GM12872 (cell line): Measurements from ENCODE around the gene ALK.

Experiments used
- TF ChIP-seq, protein P1 (sequence below): IDR thresholded peaks from 3 replicates; pipeline ENCODE4 v1.5.1; 2011; ENCODE audit warnings: low read depth, mild to moderate bottlenecking, low read length, moderate library complexity; ENCODE audit not compliant: insufficient read depth

The ALK gene

GRCh38 chr2:29881089-29881730 is 40.2 kb downstream of the ALK start:
- TF ChIP-seq, protein P1, sequence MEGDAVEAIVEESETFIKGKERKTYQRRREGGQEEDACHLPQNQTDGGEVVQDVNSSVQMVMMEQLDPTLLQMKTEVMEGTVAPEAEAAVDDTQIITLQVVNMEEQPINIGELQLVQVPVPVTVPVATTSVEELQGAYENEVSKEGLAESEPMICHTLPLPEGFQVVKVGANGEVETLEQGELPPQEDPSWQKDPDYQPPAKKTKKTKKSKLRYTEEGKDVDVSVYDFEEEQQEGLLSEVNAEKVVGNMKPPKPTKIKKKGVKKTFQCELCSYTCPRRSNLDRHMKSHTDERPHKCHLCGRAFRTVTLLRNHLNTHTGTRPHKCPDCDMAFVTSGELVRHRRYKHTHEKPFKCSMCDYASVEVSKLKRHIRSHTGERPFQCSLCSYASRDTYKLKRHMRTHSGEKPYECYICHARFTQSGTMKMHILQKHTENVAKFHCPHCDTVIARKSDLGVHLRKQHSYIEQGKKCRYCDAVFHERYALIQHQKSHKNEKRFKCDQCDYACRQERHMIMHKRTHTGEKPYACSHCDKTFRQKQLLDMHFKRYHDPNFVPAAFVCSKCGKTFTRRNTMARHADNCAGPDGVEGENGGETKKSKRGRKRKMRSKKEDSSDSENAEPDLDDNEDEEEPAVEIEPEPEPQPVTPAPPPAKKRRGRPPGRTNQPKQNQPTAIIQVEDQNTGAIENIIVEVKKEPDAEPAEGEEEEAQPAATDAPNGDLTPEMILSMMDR, result no peak

GRCh38 chr2:29880084-29880483 is 41.3 kb downstream of the ALK start:
- TF ChIP-seq, protein P1, result no peak

DNA sequence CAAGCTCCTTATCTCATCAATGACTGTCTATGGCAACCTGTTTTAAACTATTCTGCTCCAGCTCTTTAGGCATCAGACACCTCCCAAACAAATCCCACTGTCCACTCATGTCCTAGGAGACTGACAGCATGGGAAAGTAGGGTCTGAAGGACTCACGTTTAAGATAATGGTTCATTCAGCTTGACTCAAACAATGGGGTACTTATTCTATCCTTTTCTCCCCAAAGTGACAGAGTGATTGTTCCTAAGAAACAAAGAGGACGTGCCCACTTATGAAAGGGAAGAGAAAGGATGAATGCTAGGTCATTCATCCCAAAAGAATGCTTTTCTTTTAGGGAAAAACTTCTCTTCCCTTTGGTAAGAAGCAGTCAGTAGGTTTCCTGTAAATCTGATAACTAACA is 41.9 kb downstream of the ALK start:
- TF ChIP-seq, protein P1, result no peak

DNA sequence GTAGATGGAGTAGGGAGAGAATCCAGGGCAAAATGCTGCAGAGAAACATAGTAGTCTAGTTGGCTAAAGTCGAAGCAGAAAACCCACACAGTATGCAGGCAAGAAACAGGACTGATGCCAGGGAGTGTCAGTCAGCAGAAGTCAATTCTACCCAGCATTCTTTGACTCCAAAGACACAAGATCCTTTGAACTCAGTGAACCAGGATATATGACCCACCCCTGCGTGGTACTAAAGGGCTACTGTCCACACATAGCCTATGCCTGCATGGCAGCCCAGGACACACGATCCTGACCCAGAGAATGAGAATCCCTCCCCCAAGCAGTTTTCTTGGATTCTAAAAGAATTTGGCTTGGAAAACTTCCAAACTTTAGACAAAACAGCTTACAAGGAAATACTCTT is 42.5 kb downstream of the ALK start:
- TF ChIP-seq, protein P1, result no peak

DNA sequence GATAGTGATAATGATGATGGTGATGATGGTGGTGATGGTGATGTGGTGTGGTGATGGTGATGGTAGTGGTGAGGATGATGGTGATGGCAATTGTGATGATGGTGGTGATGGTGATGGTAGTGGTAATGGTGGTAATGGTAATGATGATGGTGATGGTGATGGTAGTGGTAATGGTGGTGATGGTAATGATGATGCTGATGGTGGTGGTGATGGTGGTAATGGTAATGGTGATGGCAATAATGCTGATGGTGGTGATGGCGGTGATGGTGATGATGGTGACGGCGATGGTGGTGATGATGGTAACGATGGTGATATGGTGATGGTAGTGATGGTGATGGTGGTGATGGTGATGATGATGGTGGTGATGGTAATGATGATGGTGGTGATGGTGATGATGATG is 45.0 kb downstream of the ALK start:
- TF ChIP-seq, protein P1, result no peak

DNA sequence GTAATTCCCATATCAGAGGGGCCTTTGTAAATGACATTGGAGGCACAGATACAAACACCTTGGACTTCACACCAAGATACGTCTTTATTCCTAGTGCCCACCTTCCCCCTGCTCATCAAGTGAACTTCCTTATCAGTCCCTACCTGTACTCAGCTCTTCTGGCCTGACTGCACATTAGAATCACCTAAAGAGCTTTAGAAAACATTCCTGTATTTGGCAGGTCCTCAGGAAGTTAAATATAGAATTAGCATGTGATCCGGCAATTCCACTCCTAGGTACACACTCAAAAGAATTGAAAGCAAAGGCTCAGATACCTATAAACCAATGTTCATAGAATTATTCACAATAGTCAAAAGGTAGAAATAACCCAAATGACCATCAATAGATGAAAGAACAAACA is 46.6 kb downstream of the ALK start:
- TF ChIP-seq, protein P1, result no peak

- TF ChIP-seq, protein P1, result no peak
Measured at GRCh38 chr2:29872870-29873269, 48.5 kb downstream of the ALK start.
